NCI-H2227 treated with DMSO at 0.1 percent for 48 hours (cell line): Measurements from ENCODE around the gene XPO6.

Experiments
- DNase-seq: peaks from one replicate; lab custom pipeline; 2025; lab: John Stamatoyannopoulos, UW

XPO6 gene

DNA sequence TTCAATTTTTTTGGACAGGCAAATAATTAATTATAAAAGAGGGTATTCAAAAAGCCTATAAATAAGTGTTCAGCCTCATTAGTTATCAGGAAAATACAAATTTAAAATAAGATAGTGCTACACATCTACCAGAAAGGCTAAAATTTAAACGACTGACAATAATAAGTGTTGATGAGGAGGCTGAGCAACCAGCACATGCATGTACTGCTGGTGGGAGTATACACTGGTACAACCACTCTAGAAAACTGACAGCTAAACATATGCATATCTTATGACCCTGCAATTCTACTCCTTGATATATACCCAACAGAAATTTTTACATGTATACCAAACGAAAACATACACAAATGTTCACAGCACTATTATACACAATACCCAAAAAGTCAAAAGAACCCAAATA lies 27.1 kb downstream of the XPO6 start:
- DNase-seq: no peak

DNA sequence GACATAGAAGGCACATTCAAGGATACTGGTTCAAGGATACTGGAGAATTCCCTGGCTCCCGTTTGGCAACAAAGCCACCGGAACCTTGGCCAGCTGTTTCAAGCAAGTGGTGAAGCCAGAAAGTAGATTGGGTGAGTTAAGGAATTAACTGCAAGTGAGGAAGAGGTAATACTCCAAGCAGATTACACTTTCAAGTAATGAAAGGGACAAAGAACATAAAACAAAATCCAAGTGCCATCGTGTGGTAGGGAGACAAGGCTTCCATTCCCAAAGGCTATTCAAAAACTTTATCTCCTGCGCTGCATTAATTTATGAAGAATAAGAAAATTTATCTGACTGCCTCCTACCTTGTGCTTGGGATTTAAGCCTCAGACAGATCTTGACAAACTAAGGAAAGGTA lies 27.8 kb downstream of the XPO6 start:
- no peak for DNase-seq

DNA sequence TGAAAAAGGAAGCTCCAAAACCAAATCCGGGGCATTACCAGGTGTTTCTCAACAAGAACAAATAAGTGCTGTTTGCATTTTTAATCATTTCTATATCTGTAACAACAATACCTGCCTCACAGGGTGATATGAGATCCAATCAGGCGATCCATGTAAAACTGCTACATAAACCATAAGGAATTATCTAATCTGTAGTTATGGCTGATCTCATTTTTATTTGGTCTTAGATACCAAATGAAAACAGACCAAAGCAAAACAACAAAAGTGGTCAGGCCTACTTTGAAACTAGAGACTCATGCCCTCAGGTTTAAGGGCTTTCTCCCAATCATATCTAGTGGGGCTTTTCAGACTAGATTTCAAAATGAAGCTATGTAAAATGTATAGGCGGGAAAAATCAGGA lies 28.3 kb downstream of the XPO6 start:
- no peak for DNase-seq

DNA sequence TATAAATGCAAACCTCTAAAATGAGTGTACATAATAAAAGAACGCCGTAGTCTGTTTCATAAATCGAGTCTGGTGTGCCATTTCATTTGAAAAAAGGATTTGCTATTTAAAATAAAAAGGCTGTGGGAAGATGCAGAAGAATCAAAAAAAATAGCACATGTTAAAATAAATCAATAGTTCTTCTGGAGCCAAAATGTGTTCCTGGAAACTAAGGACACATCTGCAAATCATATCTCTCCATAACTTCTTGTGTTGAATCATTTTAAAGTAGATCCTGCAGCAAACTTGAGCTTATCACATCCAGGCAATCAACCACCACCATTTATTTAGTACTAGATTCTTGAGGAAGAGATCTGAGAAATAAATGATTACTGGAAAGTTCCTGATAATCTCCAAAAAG lies 29.0 kb downstream of the XPO6 start:
- DNase-seq: no peak

DNA sequence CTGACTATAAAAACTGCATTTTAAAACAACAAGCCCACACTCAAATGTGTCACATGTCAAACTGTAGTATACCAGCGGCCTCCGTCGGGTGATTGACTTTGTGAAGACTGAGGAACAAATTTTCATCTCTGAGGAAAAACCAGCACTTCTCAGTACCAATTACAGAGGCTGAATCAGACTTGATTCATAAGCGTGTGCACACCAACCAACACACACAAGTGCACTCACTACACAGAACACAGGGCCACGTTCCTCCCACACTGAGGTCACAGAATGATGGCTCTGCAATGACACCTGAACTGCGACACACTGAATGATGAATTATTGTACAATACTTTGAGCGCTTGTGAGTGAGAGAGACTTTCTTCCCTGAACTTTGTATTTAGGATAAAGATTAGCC lies 29.6 kb downstream of the XPO6 start:
- DNase-seq: no peak

DNA sequence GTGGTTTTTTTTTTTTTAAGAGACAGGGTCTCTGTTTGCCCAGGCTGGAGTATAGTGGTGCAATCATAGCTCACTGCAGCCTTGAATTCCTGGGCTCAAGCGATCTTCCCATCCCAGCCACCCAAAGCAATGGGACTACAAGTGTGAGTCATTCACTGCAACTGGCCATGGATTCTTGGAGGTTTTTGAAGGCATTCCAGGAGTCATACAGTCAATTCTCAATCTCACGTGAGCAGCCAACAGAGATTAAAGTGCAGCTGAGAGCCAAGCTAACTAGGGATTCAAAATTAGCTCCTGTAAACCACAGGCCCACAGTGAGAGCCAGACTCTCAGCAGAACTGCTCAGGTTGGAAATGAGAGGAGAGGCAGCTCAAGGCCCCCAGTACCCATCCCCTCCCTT lies 30.2 kb downstream of the XPO6 start:
- no peak for DNase-seq

DNA sequence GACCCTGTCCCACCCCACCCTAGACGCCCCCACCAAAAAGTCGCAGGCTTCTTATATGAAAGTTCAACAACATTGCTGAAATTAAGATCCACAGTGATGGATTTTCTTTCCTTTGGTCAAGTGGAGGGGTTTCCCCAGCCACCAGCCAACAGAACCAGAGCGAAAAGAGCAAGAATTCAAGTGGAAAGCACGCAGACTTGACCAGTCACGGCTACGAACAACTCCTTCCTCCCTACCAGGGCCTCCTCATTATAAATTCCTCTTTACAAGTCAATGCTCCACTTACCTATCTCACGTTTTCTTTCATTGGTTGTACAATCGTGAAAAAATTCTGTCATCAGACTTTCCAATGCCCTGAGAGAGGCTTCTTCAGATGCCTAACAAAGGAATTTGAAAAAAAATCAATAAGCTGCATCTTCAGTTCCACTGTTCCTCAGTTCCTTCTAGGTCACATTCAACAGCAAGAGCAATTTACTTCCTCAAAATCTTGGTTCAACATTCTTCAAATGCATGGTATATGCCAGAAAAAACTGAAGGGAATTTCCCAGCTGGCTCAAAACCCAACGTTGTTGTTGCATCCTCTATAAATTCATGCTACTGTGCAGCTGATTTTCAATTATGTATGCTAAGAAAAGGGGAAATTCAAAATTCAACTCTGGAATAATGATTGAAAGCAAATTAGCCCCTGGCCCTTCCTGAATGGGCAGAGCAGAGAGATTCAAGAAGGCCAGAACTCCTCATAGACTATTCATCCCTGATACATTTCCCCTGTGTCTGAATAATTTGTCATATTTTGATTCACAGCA lies 30.9 kb downstream of the XPO6 start:
- no peak for DNase-seq

DNA sequence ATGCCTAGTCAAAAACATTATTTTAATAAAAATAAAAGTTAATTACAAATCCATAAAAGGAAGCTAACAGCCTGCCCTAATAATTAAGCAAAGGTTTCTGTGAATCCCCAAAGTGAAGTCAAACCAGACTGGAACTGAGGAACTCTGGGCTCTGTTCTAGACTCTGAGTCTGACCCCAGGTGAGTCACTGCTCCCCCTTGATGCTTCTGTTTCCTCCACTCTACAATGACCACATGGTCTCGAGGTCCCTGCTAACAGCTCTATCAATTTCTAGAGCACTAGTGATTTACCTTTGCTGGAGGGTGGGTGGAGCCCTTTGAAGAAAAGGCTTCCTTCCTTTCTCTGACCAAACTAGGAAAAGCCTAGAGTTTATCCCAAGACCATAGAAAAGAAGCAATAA lies 32.4 kb downstream of the XPO6 start:
- no peak for DNase-seq

DNA sequence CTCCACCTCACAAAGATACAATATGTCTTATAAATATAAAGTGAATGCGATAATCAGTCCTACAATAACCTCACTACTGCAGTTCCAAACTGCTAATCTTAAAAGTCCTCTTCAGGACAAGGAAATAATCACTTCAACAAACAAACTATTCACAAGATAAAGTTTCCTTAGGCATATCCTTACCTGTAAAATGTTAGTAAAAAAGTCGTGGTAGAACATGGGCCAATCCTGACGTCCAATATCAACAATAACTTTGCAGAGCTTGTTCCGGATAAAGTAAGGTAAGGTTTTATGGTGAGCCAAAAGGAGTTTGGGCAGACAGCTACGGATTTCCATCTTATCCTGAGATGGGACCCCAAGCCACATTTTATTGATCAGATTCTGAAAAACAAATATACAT lies 36.0 kb downstream of the XPO6 start:
- no peak for DNase-seq

DNA sequence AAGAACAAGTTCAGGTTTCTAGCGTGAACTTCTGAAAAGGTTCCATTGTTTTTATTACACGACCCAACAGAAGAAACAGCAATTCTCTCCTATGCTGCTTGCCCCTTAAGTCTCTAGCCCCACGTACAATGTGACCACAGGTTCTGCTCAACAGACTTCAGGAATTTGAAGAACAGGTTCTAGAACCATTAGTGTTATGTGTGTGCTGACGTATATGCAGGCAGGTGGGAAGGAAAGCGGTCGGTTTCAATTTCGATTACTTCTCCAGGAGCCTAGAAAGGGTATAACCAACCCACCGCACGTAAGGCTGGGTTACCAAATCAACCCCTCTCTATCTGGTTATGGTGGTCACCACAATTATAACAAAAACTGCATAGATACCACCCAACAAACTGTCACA lies 39.4 kb downstream of the XPO6 start:
- DNase-seq: no peak

DNA sequence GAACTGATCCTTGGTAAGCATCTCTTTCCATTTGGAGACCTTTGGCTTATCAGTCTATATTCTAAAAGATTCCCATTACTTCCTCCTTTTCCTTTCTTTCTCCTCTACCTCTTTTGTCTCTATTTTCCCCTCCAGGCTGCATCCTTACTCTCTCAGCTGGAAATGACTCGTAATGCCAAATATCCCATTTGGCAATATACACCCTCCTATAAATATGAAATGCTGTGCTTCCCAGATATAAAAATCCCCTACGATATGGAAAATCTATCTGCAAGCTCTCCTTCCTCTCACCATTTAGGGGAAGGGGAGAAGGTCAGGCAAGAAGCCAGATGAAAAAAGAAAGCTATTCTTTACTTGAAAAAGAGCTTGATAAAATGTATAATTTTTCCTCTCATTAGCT lies 39.9 kb downstream of the XPO6 start:
- DNase-seq: no peak

DNA sequence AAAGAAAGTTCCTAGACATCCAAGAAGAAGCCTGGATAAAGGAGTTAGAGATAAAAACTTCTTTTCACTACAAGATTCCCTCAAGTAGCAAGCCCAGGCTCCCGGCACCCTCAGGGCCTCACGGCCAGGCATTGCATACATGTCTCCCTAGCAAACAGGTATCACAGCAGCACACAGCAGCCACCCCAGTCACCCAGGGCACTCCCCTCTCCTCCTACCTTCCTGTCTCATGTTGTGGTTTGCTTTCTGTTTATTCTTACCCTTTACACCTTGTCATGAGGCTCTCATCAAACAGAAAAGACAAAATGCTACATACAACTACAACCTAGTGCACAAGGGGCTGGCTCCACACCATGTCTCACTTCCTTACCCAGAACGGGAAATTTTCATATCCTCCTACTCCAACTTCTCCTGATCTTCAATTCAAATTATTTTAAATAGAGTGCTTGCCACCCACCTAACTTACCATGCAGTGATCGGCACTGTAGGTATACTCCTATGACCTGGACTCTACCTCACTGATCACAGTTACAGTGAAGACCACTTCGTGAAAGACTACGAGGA lies 42.7 kb downstream of the XPO6 start:
- no peak for DNase-seq

DNA sequence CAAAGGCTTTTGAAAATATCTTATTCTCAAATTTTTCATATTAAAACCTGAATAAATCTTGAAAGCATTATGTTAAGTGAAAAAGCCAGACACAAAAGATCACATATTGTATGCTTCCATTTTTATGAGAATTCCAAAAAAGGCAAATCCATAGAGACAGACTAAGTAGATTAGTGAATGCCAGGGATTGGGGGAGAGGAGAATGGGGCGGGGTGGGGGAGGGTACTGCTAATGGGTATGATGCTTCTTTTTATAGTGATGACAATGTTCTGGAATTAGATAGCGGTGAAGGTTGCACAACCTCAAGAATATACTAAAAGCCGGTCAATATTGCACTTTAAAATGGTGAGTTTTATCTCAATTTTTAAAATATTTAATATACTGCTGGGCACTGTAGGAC lies 44.0 kb downstream of the XPO6 start:
- DNase-seq: no peak

DNA sequence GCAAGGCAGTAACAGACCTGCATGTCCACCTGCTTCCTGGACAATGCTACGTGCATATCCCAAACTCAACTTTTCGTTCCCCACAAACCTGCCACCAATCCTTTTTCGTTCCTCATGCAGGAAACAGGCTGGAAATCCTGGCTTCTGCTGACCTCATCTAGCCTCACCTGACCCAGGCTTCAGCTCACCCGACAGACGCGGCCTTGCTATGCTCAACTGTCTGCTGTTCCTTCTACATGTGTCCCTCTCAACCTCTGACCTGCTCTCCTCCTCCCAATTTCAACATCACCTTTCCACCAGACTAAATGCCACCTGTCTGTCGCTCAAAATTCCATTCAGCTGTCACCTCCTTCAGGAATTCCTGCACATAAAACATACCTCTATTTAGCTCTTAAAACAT lies 44.5 kb downstream of the XPO6 start:
- DNase-seq: no peak

DNA sequence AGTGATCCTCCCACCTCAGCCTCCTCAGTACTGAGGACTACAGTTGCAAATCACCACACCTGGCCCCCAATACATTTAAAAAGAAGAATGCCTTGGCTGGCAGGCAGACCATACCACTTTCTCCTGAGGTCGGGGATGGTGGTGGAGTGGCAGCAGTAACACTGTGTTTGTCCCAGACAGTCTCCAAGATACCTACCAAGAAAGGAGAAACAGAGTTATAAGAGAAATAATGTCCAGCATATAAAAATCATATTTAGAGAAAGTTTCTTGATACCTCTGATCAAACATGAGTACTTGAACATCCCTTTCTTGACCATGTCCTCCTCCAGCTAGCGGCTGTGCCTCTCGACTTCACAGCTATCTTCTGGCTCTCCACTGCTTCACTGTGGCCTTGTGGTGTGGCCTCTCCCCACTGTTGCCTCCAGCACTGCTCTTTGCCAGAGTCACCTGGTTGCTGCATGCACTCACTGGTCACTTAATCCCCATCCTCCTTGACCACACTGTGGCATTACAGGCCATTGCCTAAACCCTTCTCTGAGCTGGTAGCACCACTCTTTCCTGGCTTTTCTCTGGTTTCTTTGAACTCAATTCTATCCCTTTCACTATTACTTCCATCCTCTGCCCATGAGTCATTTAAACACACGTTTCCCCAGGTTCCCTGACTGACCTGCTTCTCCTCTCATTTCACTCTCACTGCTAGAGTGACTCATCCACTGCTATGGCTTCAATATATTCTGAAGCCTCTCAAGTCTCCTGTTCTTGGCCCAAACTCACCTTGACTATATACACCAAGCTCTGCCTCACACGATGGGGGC lies 45.2 kb downstream of the XPO6 start:
- DNase-seq: no peak

DNA sequence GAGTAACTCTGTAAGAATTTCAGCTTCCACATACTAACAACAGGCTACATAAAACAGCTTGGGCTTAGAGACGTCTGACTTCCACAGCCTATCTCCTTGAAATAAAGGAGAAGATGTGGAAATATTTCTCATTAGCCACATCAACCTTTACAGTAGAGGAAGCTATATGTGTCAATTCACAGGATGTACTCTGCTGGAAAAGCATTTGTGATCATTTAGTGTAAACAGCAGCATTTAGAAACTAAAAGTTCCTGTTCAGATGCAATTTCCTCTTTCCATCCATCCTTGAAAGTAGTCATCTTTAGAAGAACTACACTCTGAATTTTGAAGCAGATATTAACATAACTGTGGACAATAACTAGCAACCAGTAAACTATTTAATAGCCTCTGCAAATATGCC lies 46.2 kb downstream of the XPO6 start:
- no peak for DNase-seq

DNA sequence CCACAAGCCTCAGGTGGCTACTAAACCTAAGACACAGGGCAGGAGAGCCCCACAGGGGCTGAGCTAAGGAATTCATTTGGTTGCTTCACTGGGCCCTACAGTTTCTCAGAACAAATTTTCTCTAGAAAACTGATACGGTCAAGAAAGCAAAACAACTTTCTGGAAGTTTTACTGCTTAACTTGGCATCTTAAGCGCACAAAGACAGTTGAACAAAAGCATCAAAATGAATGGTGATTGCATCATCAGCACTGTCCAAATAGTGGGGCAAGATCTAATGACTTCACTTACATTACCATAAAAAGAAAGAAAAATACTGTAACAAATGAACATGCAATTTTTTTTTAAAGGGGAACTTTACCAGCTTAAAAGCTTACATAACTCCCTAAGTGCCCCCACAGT lies 47.6 kb downstream of the XPO6 start:
- DNase-seq: no peak

DNA sequence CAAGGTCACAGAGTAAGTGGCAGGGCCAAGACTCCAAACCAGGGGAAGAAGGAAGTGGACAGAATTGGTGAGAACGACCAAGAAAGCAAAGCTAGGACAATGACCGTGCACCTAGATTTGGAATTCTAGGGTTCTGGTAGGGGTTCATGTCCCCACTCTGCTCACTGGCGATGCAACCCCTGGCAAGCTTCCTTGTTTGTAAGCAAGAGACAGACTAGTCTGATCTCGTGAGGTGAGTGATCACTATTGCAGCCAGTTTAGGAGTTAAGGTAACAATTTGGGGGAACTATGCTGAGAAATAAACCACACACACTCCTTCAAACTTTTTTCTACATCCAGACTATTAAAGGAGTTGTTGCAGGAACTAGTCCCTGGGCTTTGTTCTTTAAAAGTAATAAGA lies 48.1 kb downstream of the XPO6 start:
- DNase-seq: no peak

DNA sequence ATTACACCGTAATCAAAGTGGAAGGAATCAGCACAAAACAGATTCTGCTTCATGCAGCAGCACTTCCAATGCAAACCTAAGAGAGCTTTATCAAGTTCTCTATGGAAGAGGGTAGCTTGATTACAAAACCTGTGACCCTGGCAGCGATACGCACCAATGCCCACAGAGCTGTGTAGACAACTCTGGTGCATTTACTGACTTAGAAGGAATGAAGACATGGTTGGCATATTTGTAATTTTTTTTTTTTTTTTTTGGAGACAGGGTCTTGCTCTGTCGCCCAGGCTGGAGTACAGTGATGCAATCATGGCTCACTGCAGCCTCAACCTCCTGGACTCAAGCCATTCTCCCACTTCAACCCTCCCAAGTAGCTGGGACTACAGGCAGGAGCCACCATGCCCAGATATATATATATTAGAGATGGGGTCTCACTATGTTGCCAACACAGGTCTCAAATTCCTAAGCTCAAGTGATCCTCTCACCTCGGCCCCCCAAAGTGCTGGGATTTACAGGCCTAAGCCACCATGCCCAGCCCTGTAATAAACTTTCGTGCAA lies 49.4 kb downstream of the XPO6 start:
- DNase-seq: no peak

DNA sequence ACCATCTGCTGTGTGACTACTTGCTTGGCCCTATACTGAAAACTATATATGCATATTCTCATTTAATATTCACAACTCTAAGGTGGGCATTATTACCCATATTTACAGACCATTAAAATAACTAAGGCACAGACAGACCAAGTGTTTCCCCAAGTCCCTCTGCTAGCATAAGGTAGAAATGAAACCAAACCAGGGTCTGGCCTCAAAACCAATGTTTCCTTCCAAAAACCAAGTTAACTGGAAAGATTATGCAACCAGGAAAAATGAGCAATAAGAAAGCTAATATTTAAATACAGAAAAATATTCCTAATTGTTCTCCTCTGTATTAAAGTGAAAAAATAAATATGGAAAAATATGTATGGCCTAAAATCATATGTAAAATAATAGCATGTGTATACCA lies 50.1 kb downstream of the XPO6 start:
- DNase-seq: no peak

DNA sequence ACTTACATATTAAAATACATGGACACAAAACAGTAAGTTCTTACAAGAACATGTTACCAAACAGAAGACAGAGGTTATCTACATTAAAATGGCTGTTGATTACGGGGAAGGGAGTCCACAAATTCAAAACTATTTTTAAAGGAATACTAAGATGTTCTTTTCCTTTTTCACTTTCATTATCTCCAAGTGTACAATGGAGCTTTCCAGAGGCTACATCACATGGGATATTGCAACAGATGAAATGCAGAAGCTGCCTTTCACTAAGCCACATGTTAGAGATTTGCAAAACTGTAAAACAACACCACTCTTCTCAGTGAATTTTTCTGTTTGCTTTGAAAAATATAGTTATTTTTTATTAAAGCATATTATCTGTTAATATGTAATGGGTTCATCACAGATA lies 53.6 kb downstream of the XPO6 start:
- no peak for DNase-seq

DNA sequence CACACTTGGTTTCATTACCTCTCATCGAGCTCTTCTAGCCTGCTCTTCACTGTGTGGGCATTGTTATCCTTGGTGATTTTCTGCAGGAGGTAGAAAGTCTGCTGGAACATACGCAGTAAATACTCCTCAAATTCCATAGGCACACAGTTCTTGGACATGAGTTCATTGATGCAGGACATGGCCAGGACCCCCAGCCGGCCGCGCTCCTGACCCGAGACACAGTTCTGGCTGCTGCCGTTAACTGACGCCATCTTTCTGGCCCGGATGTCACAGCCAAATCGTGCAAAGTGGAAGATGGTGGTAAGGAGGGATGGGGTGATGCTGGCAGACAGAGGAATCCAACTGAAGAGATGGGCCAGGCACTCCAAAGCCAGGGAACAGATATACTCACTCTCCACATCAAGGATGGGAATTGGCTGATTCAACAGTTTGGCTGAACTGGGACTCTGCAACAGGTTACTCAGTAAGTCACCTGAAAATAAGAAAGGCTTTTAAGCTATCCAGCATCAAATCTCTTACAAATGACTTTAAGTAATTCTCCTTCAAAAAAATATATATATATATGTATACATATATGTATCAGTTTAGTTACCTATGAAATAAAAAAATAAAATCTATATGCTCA lies 55.6 kb downstream of the XPO6 start:
- DNase-seq: no peak

DNA sequence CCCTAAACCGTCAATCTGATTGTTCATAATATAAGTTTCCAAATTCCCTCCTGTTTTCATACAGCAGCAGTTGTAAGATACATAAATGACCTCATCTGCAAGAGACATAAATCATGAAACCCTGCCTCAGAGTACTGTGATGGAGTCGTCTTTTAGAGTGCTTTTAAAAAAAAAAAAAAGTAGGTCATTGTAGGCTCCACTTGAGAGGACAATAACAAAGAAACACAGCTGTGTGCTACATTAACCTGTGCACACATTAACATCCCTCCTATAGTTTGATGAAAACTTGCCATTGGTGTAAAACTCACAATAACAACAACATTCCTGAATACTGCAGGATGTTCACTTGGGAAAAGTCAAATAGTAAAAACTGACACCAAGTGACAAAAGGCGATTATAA lies 56.5 kb downstream of the XPO6 start:
- DNase-seq: no peak
